Liver (tissue), 3 donors: ENCODE data around the gene CORO2A.

Experiments
- ATF3 ChIP-seq: IDR thresholded peaks from 2 replicates; pipeline ENCODE4 v1.6.1; 2016; ENCODE audit warnings: antibody characterized with exemption
- CTCF ChIP-seq: fragments of 150-350 bp; IDR thresholded peaks from 2 replicates; pipeline ENCODE4 v1.5.1; 2017; ENCODE audit warnings: improper control_type of control experiment, low read depth, low read length; ENCODE audit not compliant: missing input control
- FOXA1 ChIP-seq: IDR thresholded peaks from 2 replicates; pipeline ENCODE4 v1.6.1; 2016; ENCODE audit warnings: antibody characterized with exemption
- GABPA ChIP-seq, 2 donors: IDR thresholded peaks in 1 of 2; conservative IDR thresholded peaks in 1 of 2; 2 replicates each; pipeline ENCODE4 v1.6.1; 2016; ENCODE audit warnings: antibody characterized with exemption in 2 of 2, mild to moderate bottlenecking in 1 of 2, moderate library complexity in 1 of 2
- HNF4G ChIP-seq: IDR thresholded peaks from 2 replicates; pipeline ENCODE4 v1.6.1; 2016; ENCODE audit warnings: antibody characterized with exemption
- MAX ChIP-seq: IDR thresholded peaks from 2 replicates; pipeline ENCODE4 v1.6.1; 2016; ENCODE audit warnings: antibody characterized with exemption
- RAD21 ChIP-seq, 2 donors: IDR thresholded peaks; 2 replicates each; pipeline ENCODE4 v1.6.1; 2016; ENCODE audit warnings: antibody characterized with exemption in 2 of 2, mild to moderate bottlenecking in 2 of 2
- RXRA ChIP-seq, 2 donors: IDR thresholded peaks; 2 replicates each; pipeline ENCODE4 v1.6.1; 2017 to 2018; ENCODE audit warnings: antibody characterized with exemption in 2 of 2, mild to moderate bottlenecking in 1 of 2
- TAF1 ChIP-seq: conservative IDR thresholded peaks from 2 replicates; pipeline ENCODE4 v1.6.1; 2016; ENCODE audit warnings: antibody characterized with exemption, mild to moderate bottlenecking
- TF ChIP-seq, protein P1 (sequence below): IDR thresholded peaks from 2 replicates; pipeline ENCODE4 v1.6.1; 2016; ENCODE audit warnings: antibody characterized with exemption, mild to moderate bottlenecking
- TF ChIP-seq, protein P2 (sequence below): IDR thresholded peaks from 2 replicates; pipeline ENCODE4 v1.6.1; 2016; ENCODE audit warnings: antibody characterized with exemption
- donor health status: healthy.
- donor health status: healthy.

DNA sequence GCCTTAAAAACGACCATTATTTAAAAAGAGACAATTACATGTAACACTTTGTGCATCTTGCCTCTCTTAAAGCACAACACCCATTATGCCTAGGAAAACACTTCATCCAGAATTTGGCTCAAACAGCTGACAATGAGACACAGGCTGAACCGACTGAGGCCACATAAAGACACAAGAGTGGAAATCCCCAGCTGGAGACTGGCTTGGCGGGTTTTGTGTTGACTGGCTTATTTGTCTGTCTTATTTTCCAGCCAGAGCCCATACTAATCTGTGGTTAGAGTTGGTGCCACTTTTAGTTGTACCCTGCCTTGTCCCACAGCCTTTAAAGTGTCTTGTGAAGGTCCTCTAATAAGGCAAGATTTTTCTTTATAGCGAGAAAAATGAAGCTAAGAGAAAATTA lies 94.6 kb downstream of the CORO2A start:
- no peak for TF ChIP-seq CTCF
- TF ChIP-seq GABPA (IDR thresholded peaks at IDR 0.05 in 1 of 2, conservative IDR thresholded peaks at IDR 0.05 in 1 of 2): no peak
- no peak for TF ChIP-seq ATF3
- TF ChIP-seq RAD21 (IDR thresholded peaks at IDR 0.05): no peak
- no peak for TF ChIP-seq RXRA (IDR thresholded peaks at IDR 0.05)
- TF ChIP-seq FOXA1: no peak
- TF ChIP-seq, protein P1, sequence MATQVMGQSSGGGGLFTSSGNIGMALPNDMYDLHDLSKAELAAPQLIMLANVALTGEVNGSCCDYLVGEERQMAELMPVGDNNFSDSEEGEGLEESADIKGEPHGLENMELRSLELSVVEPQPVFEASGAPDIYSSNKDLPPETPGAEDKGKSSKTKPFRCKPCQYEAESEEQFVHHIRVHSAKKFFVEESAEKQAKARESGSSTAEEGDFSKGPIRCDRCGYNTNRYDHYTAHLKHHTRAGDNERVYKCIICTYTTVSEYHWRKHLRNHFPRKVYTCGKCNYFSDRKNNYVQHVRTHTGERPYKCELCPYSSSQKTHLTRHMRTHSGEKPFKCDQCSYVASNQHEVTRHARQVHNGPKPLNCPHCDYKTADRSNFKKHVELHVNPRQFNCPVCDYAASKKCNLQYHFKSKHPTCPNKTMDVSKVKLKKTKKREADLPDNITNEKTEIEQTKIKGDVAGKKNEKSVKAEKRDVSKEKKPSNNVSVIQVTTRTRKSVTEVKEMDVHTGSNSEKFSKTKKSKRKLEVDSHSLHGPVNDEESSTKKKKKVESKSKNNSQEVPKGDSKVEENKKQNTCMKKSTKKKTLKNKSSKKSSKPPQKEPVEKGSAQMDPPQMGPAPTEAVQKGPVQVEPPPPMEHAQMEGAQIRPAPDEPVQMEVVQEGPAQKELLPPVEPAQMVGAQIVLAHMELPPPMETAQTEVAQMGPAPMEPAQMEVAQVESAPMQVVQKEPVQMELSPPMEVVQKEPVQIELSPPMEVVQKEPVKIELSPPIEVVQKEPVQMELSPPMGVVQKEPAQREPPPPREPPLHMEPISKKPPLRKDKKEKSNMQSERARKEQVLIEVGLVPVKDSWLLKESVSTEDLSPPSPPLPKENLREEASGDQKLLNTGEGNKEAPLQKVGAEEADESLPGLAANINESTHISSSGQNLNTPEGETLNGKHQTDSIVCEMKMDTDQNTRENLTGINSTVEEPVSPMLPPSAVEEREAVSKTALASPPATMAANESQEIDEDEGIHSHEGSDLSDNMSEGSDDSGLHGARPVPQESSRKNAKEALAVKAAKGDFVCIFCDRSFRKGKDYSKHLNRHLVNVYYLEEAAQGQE: no peak
- TF ChIP-seq, protein P2, sequence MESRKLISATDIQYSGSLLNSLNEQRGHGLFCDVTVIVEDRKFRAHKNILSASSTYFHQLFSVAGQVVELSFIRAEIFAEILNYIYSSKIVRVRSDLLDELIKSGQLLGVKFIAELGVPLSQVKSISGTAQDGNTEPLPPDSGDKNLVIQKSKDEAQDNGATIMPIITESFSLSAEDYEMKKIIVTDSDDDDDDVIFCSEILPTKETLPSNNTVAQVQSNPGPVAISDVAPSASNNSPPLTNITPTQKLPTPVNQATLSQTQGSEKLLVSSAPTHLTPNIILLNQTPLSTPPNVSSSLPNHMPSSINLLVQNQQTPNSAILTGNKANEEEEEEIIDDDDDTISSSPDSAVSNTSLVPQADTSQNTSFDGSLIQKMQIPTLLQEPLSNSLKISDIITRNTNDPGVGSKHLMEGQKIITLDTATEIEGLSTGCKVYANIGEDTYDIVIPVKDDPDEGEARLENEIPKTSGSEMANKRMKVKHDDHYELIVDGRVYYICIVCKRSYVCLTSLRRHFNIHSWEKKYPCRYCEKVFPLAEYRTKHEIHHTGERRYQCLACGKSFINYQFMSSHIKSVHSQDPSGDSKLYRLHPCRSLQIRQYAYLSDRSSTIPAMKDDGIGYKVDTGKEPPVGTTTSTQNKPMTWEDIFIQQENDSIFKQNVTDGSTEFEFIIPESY: no peak
- no peak for TF ChIP-seq MAX
- no peak for TF ChIP-seq TAF1
- TF ChIP-seq HNF4G: no peak
